ENCODE results near the gene DAPK2.

The DAPK2 gene

GRCh38 chr15:63890617-63891016 is 155.7 kb downstream of the DAPK2 start:
- no peak overlapping the region for H3K27ac ChIP-seq
- TF ChIP-seq, protein P1, sequence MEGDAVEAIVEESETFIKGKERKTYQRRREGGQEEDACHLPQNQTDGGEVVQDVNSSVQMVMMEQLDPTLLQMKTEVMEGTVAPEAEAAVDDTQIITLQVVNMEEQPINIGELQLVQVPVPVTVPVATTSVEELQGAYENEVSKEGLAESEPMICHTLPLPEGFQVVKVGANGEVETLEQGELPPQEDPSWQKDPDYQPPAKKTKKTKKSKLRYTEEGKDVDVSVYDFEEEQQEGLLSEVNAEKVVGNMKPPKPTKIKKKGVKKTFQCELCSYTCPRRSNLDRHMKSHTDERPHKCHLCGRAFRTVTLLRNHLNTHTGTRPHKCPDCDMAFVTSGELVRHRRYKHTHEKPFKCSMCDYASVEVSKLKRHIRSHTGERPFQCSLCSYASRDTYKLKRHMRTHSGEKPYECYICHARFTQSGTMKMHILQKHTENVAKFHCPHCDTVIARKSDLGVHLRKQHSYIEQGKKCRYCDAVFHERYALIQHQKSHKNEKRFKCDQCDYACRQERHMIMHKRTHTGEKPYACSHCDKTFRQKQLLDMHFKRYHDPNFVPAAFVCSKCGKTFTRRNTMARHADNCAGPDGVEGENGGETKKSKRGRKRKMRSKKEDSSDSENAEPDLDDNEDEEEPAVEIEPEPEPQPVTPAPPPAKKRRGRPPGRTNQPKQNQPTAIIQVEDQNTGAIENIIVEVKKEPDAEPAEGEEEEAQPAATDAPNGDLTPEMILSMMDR (IDR thresholded peaks at IDR 0.05) = no peak
- H3K4me3 ChIP-seq = no peak overlapping the region
- DNase-seq (ENCODE audit: low spot score) = no peak

DNA sequence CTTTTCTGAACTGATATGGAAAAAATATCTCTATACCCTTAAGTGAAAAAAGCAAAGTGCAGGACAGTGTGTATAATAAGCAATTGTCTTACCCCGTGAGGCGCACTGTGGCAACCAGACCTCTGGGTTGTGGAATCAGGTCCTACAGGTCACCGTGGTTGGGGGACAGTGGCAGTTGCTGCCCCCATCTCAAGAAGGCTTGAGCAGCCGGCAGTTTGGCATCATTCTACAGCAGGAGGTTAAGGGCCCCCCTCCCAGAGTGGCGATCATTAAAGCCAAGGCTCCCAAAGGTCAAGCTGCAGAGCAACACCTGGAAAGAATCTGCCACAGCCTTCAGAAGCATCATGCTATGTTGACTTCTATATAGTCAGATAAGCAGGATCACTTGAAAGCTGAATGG is 156.5 kb downstream of the DAPK2 start:
- no peak for DNase-seq (ENCODE audit: low spot score)
- H3K4me3 ChIP-seq = no peak overlapping the region
- no peak overlapping the region for H3K27ac ChIP-seq
- TF ChIP-seq, protein P1 (IDR thresholded peaks at IDR 0.05) = no peak

DNA sequence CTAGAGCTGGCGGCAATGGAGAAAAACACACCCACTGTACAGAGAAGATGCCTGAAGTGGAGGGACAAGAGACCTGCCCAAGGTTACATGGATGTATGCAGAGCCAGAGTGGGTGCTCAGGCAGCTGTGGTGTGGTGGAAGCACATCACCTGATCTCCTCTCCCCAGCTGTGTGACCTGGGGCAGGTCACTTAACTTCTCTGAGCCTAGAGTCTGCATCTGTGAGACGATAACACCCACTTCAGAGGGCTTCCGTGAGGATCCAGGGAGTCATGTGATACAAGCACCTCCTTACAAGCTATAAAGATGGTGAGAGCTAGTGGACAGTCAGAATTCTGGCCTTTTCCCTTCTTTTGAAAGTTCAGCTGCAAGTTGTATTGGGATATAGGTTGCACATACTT is 157.5 kb downstream of the DAPK2 start:
- Histone ChIP-seq H3K4me3 (no peak overlapping the region), H3K27ac (no peak overlapping the region)
- TF ChIP-seq, protein P1 (IDR thresholded peaks at IDR 0.05) = no peak
- DNase-seq (ENCODE audit: low spot score) = no peak

- Histone ChIP-seq H3K4me3 (no peak overlapping the region), H3K27ac (no peak overlapping the region)
- DNase-seq (ENCODE audit: low spot score) = no peak
- TF ChIP-seq, protein P1 (IDR thresholded peaks at IDR 0.05) = no peak
Measured at GRCh38 chr15:63888146-63888545, 158.1 kb downstream of the DAPK2 start.

GRCh38 chr15:63887630-63888029 is 158.7 kb downstream of the DAPK2 start:
- TF ChIP-seq, protein P1 (IDR thresholded peaks at IDR 0.05) = no peak

GRCh38 chr15:63884953-63885352 is 161.3 kb downstream of the DAPK2 start:
- TF ChIP-seq, protein P1 (IDR thresholded peaks at IDR 0.05) = no peak
- Histone ChIP-seq H3K4me3 (no peak overlapping the region), H3K27ac (no peak overlapping the region)
- DNase-seq (ENCODE audit: low spot score) = no peak

More at GRCh38 chr15:63887630-63888029, 158.7 kb downstream of the DAPK2 start:
- Histone ChIP-seq H3K4me3 (no peak overlapping the region), H3K27ac (no peak overlapping the region)
- no peak for DNase-seq (ENCODE audit: low spot score)

DNA sequence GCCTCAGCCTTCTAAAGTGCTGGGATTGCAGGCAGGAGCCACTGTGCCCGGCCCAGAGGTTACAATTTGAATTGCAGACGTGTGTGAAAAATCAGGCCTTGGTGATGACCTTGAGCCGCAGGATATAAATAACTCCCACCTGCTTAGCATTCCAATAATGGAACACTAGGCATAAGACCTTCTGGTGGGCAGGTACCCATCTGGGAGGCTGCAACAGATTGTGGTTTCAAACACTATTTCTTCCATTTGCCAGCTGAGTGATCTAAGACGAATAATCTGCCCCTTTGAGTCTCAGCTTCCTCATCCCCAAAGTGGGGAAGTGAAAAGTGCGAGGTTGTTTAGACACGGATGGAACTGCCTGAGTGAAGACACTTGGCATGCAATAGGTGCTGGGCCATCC is 164.9 kb downstream of the DAPK2 start:
- TF ChIP-seq, protein P1 (IDR thresholded peaks at IDR 0.05) = no peak
- no peak overlapping the region for H3K27ac ChIP-seq
- no peak overlapping the region for H3K4me3 ChIP-seq
- no peak for DNase-seq (ENCODE audit: low spot score)

Data from coronary artery (tissue), 2 donors.